K562 (cell line): ENCODE results near the gene CFAP52. TPM values are rescaled to one million over a fixed set of nuclear protein-coding genes. Genes with fewer than 3 reads are reported as not detected.

Experiments used
- ARID4B ChIP-seq: sonication (generic); formaldehyde crosslinking; IDR thresholded peaks from 2 replicates; pipeline ENCODE4 v1.8.0; 2022; ENCODE audit warnings: mild to moderate bottlenecking, missing genetic modification reagents
- ATF1 ChIP-seq, 2 experiments: fragments of 450-650 bp in 1 of 2; IDR thresholded peaks; 2 replicates each; pipeline ENCODE4 v1.6.1; 2016; ENCODE audit warnings: missing compliant biosample characterization in 1 of 2, missing genetic modification characterization in 1 of 2
- ELF1 ChIP-seq: fragments of 200-800 bp; sonication (Bioruptor generic); IDR thresholded peaks from 2 replicates; pipeline ENCODE4 v1.6.1; 2016; ENCODE audit warnings: missing genetic modification characterization, missing compliant biosample characterization
- HNRNPK ChIP-seq: fragments of 200-400 bp; formaldehyde crosslinking; IDR thresholded peaks from one replicate; pipeline ENCODE4 v1.6.1; 2018; ENCODE audit warnings: mild to moderate bottlenecking, low read depth, low read length; ENCODE audit not compliant: poor library complexity, severe bottlenecking
- LARP7 ChIP-seq: fragments of 450-650 bp; IDR thresholded peaks from 2 replicates; pipeline ENCODE4 v1.6.1; 2016
- MAZ ChIP-seq, 2 experiments: fragments of 450-650 bp in 1 of 2; sonication (generic) in 1 of 2; formaldehyde crosslinking; IDR thresholded peaks in 1 of 2; conservative IDR thresholded peaks in 1 of 2; 2 replicates each; pipeline versions ENCODE4 v1.4.0 to v1.5.0; 2020; ENCODE audit warnings: mild to moderate bottlenecking in 1 of 2, missing genetic modification reagents in 1 of 2
- MECOM ChIP-seq: fragments of 250-450 bp; sonication (Bioruptor Pico); IDR thresholded peaks from 2 replicates; pipeline ENCODE4 v1.8.0; 2022; ENCODE audit warnings: inconsistent platforms
- MNT ChIP-seq, 2 experiments: fragments of 450-650 bp; conservative IDR thresholded peaks; 2 replicates each; pipeline ENCODE4 v1.6.1; 2017; ENCODE audit warnings: mild to moderate bottlenecking in 2 of 2, moderate library complexity in 2 of 2
- POU5F1 ChIP-seq: fragments of 150-350 bp; IDR thresholded peaks from 2 replicates; pipeline ENCODE4 v1.6.1; 2014; ENCODE audit warnings: borderline replicate concordance, low read length, low read depth, mild to moderate bottlenecking; ENCODE audit not compliant: partially characterized antibody
- SIN3A ChIP-seq, 2 experiments: fragments of 150-350 bp in 1 of 2; IDR thresholded peaks; 2 replicates each; pipeline ENCODE4 v1.6.1; 2011 to 2016; ENCODE audit warnings: borderline replicate concordance in 2 of 2, low read depth in 2 of 2, low read length in 2 of 2, mild to moderate bottlenecking in 2 of 2, moderate library complexity in 2 of 2; ENCODE audit not compliant: control insufficient read depth in 1 of 2
- TAF9B ChIP-seq: fragments of 450-650 bp; IDR thresholded peaks from 2 replicates; pipeline ENCODE4 v1.6.1; 2018; ENCODE audit warnings: mild to moderate bottlenecking; ENCODE audit not compliant: partially characterized antibody
- ZNF212 ChIP-seq: fragments of 450-650 bp; formaldehyde crosslinking; IDR thresholded peaks from 2 replicates; pipeline ENCODE4 v1.4.0; 2020; ENCODE audit warnings: mild to moderate bottlenecking
- ZNF518B ChIP-seq: fragments of 250-450 bp; sonication (Bioruptor Pico); IDR thresholded peaks from 2 replicates; pipeline ENCODE4 v1.5.0; 2021; ENCODE audit warnings: mild to moderate bottlenecking, moderate library complexity
- polyA plus RNA-seq, 8 experiments: library from polyadenylated mRNA; depleted of rRNA in 4 of 8; stranded (reverse) in 5 of 8; unstranded in 3 of 8; fragments of >200 nt; fragmentation: Nextera tagmentation in 2 of 8; fragmentation: Illumina TruSeq in 1 of 8; extraction: Ambion mirVana in 2 of 8; extraction: Trizol in 1 of 8; gene quantifications; 2 replicates each; pipeline versions ENCODE4 v1.2.1 to v1.2.3, GENCODE V29; 2011 to 2014; ENCODE audit warnings: inconsistent platforms in 1 of 8, missing spikeins in 1 of 8
- total RNA-seq, 7 experiments: library from RNA; depleted of rRNA in 6 of 7; stranded (reverse); fragments of >200 nt in 6 of 7; fragmentation: Illumina TruSeq in 2 of 7; extraction: Trizol in 2 of 7; gene quantifications; 2 replicates each; pipeline versions ENCODE4 v1.2.1 to v1.2.3, GENCODE V29; 2011 to 2021; ENCODE audit warnings: low replicate concordance in 1 of 7

Gene CFAP52
- total and polyA plus RNA-seq, 9 of the 15 experiments (the other 6 are each of a cell fraction or from before 2014, with no cell fraction given) = not detected

GRCh38 chr17:9575381-9576101, 901 bp upstream of the CFAP52 start, which contains the start of gene STX8 (continued):
- TF ChIP-seq ZNF518B (no peak), ATF1 (CRISPR knock-in tag; IDR thresholded peaks at IDR 0.05) (no peak), ATF1 (tag; IDR thresholded peaks at IDR 0.05) (no peak), TAF9B (peak; percentile 21), LARP7 (no peak), HNRNPK (no peak), ARID4B (CRISPR knock-in tag) (peak; percentile 76), ZNF212 (CRISPR knock-in tag) (no peak), ELF1 (tag) (peak; percentile 73), POU5F1 (peak; percentile 42), MECOM (CRISPR knock-in tag) (no peak), SIN3A (IDR thresholded peaks at IDR 0.05; ENCODE audit: borderline replicate concordance in 2 of 2, control insufficient read depth in 1 of 2, low read depth in 2 of 2, low read length in 2 of 2) (peak; percentile 83 to 86; a peak in 3 of 4 replicates), MNT (conservative IDR thresholded peaks at IDR 0.05) (0 out of 4 replicates have a peak, but pooled peaks of 1 of the 2 experiments have one; percentile 55), MAZ (CRISPR knock-in tag; conservative IDR thresholded peaks at IDR 0.05 in 1 of 2, IDR thresholded peaks at IDR 0.05 in 1 of 2) (peak in 1 of 2 experiments; percentile 39; a peak in 1 of 4 replicates)
